Middle frontal gyrus (tissue), 1 donor: ENCODE measurements around the gene BCO2.
"Not testable (repeated sequence)": the region's sequence is repeated elsewhere in the genome, so short reads cannot be mapped to it uniquely, and the experiment has no call there.

ENCODE experiments used
- DNase-seq: peaks from one replicate; pipeline ENCODE4 v3.0.0-alpha.2; 2015; ENCODE audit warnings: low spot score; ENCODE audit errors: extremely low spot score

Gene BCO2, protein sequence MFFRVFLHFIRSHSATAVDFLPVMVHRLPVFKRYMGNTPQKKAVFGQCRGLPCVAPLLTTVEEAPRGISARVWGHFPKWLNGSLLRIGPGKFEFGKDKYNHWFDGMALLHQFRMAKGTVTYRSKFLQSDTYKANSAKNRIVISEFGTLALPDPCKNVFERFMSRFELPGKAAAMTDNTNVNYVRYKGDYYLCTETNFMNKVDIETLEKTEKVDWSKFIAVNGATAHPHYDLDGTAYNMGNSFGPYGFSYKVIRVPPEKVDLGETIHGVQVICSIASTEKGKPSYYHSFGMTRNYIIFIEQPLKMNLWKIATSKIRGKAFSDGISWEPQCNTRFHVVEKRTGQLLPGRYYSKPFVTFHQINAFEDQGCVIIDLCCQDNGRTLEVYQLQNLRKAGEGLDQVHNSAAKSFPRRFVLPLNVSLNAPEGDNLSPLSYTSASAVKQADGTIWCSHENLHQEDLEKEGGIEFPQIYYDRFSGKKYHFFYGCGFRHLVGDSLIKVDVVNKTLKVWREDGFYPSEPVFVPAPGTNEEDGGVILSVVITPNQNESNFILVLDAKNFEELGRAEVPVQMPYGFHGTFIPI

GRCh38 chr11:112174789-112175598 lies at the start of gene BCO2:
TSS of gene BCO2 (plus strand) at chr11:112175512. CDS start at chr11:112175602, 90 bp downstream.
- DNase-seq = peak; percentile 60

DNA sequence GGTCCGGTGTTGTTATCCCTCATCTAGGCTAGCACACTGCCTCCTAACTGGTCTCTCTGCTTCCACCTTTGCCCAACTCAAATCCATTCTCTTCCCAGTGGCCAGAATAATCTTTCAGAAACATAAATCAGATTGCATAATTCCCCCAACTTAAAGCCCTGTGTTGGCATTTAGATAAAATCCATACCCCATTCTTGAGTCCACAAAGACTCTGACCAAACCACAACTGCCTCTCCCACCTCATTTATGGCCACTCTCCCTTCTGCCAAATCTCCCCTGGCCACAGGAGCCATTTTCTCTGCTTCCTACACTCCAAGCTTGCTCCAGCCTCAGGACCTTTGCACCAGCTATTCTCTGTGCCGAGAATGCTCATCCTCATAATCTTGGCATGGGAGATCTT lies 48.3 kb upstream of the BCO2 start:
- no peak for DNase-seq

DNA sequence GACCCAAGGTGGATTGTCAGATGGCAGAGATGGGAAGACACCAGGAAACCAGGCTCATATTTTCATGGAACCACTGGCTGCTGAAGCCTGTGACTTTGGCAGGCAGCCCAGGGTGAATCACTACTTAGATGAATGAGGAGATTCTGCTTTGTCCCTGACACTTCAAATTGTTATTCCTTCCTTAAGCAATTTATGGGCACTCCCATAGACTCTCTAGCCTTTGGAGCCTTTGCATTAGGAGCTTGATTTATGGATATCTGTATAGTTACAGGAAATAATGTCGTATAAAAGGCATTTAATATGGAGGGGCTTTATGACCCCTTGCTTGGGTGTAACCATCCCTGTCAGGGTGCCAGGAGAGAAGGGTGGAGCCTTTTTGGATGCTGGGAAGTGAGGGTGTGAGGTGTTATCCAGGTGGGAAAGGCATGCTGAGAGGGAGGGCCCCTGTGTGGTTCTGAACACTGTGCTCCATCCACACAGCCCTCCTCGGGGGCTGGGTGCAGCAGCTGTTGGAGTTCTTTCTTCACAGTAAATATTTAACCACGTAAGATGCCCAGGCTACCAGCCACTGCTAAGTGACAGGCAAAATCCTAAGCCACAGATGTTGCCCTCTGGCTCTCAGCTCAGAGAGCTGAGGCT lies 46.7 kb upstream of the BCO2 start:
- DNase-seq = no peak

- no peak for DNase-seq
Observed at GRCh38 chr11:112129656-112130055, 45.7 kb upstream of the BCO2 start.

DNA sequence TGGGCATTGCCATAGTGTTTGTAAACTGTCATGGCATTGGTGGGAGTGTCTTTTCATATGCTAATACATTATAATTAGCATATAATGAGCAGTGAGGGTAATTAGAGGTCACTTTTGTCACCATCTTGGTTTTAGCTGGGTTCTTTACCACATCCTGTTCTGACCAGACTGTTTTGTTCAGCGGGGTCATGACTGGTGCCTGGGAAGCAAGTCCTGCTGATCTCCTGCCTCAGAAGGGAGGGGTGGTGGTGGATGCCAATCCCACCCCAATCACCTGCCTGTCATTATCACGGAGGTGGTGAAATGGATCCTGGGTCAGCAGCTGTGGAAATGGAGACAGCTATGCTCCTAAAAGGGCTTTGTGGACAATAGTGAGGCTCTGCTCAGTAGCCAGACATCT lies 42.6 kb upstream of the BCO2 start:
- no peak for DNase-seq

DNA sequence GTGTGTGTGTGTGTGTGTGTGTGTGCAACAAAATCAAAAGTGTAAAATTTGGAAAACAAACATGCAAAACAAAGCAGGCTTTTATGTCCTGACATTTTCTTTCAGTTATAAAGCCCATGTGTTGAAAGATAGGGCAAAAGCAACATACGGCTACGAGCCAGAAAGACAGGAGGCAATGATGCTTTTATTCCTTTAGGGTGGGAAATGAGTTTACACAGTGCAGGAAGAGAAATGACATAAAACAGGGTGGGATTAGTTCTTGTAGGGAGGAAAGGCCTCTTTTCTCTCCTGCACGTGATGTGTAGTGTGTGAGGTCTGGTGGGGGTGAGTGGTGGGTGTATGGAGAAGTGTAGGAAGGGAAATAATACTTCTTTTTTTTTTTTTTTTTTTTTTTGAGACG lies 40.8 kb upstream of the BCO2 start:
- no peak for DNase-seq

GRCh38 chr11:112143597-112143996 lies 31.7 kb upstream of the BCO2 start:
- DNase-seq = no peak

GRCh38 chr11:112150517-112150916 lies 24.8 kb upstream of the BCO2 start:
- no peak for DNase-seq

- DNase-seq = no peak
Observed at GRCh38 chr11:112156153-112156955, 19.0 kb upstream of the BCO2 start.

DNA sequence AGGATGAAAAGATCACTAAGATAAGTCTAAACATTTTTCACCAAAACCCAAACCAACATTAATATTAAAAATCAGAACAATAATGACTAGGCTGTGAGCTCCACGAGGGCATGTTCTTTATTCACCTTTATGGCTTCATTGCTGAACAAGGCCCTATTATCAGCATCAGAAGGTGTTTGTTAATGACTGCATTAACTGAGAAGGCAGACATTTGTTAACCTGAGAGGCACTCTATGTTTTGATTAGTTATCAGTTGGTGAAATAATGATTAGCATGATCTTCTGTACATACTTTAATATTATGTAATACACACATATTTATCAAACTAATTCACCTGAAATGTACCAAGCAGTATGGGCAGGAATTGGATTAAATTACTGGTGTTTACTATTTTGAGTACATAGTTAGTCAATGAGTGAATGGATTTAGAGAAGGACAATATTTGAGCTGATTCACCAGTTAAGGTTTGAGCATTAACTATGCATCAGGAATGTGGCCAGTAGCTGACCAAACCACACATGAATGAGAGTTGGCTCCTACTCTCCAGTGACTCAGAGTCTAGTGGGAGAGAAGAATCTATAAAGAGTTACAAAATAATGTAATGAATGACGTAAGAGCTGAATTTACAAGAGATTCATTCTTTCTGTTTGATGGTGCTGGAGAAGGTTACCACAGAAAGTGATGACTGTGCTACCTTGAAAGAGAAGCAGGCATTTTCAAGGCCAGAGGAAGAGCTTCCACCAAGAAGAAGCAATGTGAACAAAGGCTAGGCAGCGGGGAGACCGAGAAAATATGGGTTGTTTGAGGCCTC lies 18.2 kb upstream of the BCO2 start:
- no peak for DNase-seq

GRCh38 chr11:112159098-112160065 lies 15.9 kb upstream of the BCO2 start:
- no peak for DNase-seq

GRCh38 chr11:112160091-112160848 lies 15.0 kb upstream of the BCO2 start:
- no peak for DNase-seq

- DNase-seq = no peak
Observed at GRCh38 chr11:112161012-112161411, 14.3 kb upstream of the BCO2 start.

DNA sequence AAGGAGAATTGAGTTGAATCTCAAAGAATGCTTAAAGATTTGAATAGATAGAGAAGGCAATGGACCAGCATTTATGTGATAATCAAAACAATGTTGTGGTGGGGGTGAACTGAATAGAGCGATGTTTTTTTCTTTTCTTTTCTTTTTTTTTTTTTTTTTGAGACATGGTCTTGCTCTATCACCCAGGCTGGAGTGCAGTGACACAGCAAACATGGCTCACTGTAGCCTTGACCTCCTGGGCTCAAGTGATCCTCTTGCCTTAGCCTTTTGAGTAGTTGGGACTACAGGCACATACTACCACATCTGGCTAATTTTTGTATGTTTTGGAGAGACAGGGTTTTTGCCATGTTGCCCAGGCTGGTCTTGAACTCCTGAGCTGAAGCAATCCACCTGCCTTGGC lies 13.1 kb upstream of the BCO2 start:
- not testable (repeated sequence) for DNase-seq

- no peak for DNase-seq
Observed at GRCh38 chr11:112162761-112163546, 12.4 kb upstream of the BCO2 start.

DNA sequence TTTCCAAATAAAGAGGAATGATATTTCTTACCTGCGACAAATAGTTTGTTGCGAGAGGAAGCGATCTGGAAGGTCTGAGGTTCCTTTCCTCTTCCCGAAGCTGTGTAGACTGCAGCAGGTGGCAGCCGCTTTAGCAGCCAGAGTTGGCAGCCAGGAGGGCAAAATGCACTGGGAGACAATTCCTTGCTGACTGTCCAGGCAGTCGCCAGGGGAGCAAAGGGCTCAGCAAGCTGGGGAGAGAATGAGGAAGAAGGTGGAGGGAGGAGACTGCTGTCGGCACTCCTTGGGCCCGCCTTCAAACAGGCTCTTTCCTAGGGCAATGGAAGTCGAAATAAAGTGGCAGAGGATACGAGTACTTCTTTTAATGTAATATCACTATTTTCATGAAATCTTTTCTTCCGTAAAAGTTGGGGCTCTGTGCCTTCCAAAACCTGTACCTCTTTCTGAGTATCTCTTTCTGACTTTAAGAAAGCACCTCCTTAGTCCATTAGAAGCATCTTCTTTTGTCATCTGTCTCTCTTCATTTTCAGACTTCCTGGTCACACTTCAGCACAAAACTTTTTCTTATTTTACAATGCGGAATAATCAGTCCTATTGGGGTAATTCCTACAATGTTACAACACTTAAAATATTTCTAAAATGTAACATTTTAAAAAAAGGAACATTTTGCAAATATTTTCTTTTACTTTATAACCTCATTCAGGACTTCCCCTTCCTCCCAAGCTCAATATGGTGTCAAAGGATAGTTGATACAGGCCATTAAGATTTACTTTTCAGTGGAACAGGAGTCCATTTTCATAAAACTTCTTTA lies 11.2 kb upstream of the BCO2 start, which contains the start of gene IL18:
IL18 (minus strand) TSS at position 220 of the 811 bp plus-strand sequence. CDS start 9,041 bp downstream, outside the sequence.
- DNase-seq = no peak
